Breast epithelium (tissue), 3 donors: ENCODE measurements around the gene FNBP1.
"Not testable (repeated sequence)": the region's sequence is repeated elsewhere in the genome, so short reads cannot be mapped to it uniquely, and the experiment has no call there.

Source experiments
- CTCF ChIP-seq, 3 donors: fragments of 450-650 bp; IDR thresholded peaks; one replicate each; pipeline ENCODE4 v1.5.1; 2016 to 2017; ENCODE audit warnings: antibody characterized with exemption in 3 of 3, mild to moderate bottlenecking in 3 of 3, moderate library complexity in 3 of 3
- POLR2A ChIP-seq: fragments of 450-650 bp; IDR thresholded peaks from one replicate; pipeline ENCODE4 v1.6.1; 2016; ENCODE audit warnings: antibody characterized with exemption, mild to moderate bottlenecking, moderate library complexity
- POLR2AphosphoS5 ChIP-seq, 3 donors: sonication (generic); formaldehyde crosslinking; IDR thresholded peaks; one replicate each; pipeline ENCODE4 v1.6.1; 2017; ENCODE audit warnings: antibody characterized with exemption in 3 of 3

- TF ChIP-seq CTCF (IDR thresholded peaks at IDR 0.05); POLR2A; POLR2AphosphoS5 (IDR thresholded peaks at IDR 0.05): not testable (repeated sequence)
Observed at GRCh38 chr9:129997706-129998105, 45.3 kb downstream of the FNBP1 start.
